ENCODE data around the gene RNLS. TPM values are rescaled to one million over a fixed set of nuclear protein-coding genes. Genes with fewer than 3 reads are reported as not detected.

RNLS gene
- total and polyA plus RNA-seq, 4 donors = 5.8 to 11.6 (median 7.9) TPM

GRCh38 chr10:88374392-88375175 is 208.5 kb downstream of the RNLS start:
- no peak overlapping the region for H3K9ac ChIP-seq (ENCODE audit: insufficient read depth in 1 of 2, low read length in 2 of 2)
- 99% methylated on average over 4 of the region's 4 CpGs for WGBS, 2 donors
- no peak for ATAC-seq (ENCODE audit: insufficient read depth, low FRiP score)

GRCh38 chr10:88372881-88373592 is 210.1 kb downstream of the RNLS start:
- no peaks in the 10 kb centered on the region for H3K27me3 ChIP-seq (ENCODE audit: control insufficient read depth in 3 of 3, insufficient read depth in 3 of 3, low read length in 2 of 3)
- H3K27ac ChIP-seq (ENCODE audit: low read depth in 1 of 2, low read length in 1 of 2) = no peak overlapping the region
- H3K4me1 ChIP-seq (ENCODE audit: control insufficient read depth in 5 of 5, insufficient read depth in 5 of 5, low read length in 5 of 5) = peaks cover 0 to 4% (median 0%) of the 10 kb centered on the region in 5 donors
- H3K4me3 ChIP-seq = no peak overlapping the region
- ATAC-seq (ENCODE audit: insufficient read depth, low FRiP score) (no peak), DNase-seq (no peak)
- TF ChIP-seq, protein P1, sequence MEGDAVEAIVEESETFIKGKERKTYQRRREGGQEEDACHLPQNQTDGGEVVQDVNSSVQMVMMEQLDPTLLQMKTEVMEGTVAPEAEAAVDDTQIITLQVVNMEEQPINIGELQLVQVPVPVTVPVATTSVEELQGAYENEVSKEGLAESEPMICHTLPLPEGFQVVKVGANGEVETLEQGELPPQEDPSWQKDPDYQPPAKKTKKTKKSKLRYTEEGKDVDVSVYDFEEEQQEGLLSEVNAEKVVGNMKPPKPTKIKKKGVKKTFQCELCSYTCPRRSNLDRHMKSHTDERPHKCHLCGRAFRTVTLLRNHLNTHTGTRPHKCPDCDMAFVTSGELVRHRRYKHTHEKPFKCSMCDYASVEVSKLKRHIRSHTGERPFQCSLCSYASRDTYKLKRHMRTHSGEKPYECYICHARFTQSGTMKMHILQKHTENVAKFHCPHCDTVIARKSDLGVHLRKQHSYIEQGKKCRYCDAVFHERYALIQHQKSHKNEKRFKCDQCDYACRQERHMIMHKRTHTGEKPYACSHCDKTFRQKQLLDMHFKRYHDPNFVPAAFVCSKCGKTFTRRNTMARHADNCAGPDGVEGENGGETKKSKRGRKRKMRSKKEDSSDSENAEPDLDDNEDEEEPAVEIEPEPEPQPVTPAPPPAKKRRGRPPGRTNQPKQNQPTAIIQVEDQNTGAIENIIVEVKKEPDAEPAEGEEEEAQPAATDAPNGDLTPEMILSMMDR (IDR thresholded peaks at IDR 0.05; ENCODE audit: control extremely low read depth, extremely low read depth) = no peak
- H3K9ac ChIP-seq (ENCODE audit: insufficient read depth in 1 of 2, low read length in 2 of 2) = no peak overlapping the region
- H3K9me3 ChIP-seq (ENCODE audit: control insufficient read depth in 4 of 4, insufficient read depth in 3 of 4, low read length in 3 of 4) = no peaks in the 10 kb centered on the region
- H3K36me3 ChIP-seq (ENCODE audit: control insufficient read depth in 4 of 4, insufficient read depth in 4 of 4, low read length in 4 of 4) = no peaks in the 10 kb centered on the region

More at GRCh38 chr10:88374392-88375175, 208.5 kb downstream of the RNLS start:
- TF ChIP-seq, protein P1 (IDR thresholded peaks at IDR 0.05; ENCODE audit: control extremely low read depth, extremely low read depth) = no peak
- Histone ChIP-seq H3K27me3 (ENCODE audit: control insufficient read depth in 3 of 3, insufficient read depth in 3 of 3, low read length in 2 of 3) (no peaks in the 10 kb centered on the region), H3K36me3 (ENCODE audit: control insufficient read depth in 4 of 4, insufficient read depth in 4 of 4, low read length in 4 of 4) (no peaks in the 10 kb centered on the region), H3K4me1 (ENCODE audit: control insufficient read depth in 5 of 5, insufficient read depth in 5 of 5, low read length in 5 of 5) (peaks cover 0 to 4% (median 0%) of the 10 kb centered on the region in 5 donors), H3K27ac (ENCODE audit: low read depth in 1 of 2, low read length in 1 of 2) (no peak overlapping the region), H3K9me3 (ENCODE audit: control insufficient read depth in 4 of 4, insufficient read depth in 3 of 4, low read length in 3 of 4) (no peaks in the 10 kb centered on the region), H3K4me3 (no peak overlapping the region)
- no peak for DNase-seq

DNA sequence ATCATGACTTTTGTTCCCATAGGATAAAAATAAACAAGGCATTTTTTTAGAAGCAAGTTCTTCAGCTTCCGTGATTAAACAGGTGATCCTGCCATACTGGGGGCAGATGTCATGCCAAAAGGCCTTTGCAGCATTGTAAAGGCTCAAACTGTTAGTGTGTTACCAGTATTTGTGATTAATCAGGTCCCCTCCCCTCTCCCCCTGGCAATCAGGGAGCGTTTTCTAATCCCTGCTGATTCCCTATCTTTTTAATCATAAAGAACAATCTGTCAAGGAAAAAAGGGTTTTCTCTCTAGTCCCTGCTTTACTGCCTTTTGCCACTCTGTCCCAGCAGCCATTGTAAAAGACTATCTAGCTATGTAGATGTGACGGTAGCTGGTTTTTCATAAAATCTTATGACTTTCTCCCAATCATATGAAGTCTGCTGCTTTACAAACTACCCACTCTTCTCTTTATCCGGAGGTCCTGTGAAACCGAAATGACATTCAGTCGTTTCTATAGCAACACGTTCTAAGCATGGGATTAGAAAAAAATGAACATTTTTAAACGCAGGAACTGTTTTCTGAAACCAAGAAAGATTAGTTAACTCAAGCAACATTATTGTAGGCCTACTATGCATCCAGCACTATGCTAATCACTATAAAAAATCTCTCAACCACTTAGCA is 210.9 kb downstream of the RNLS start:
- no peak overlapping the region for H3K9ac ChIP-seq (ENCODE audit: insufficient read depth in 1 of 2, low read length in 2 of 2)
- DNase-seq (no peak), ATAC-seq (ENCODE audit: insufficient read depth, low FRiP score) (no peak)
- H3K27me3 ChIP-seq (ENCODE audit: control insufficient read depth in 3 of 3, insufficient read depth in 3 of 3, low read length in 2 of 3) = no peaks in the 10 kb centered on the region
- no peaks in the 10 kb centered on the region for H3K9me3 ChIP-seq (ENCODE audit: control insufficient read depth in 4 of 4, insufficient read depth in 3 of 4, low read length in 3 of 4)
- H3K36me3 ChIP-seq (ENCODE audit: control insufficient read depth in 4 of 4, insufficient read depth in 4 of 4, low read length in 4 of 4) = no peaks in the 10 kb centered on the region
- TF ChIP-seq, protein P1 (IDR thresholded peaks at IDR 0.05; ENCODE audit: control extremely low read depth, extremely low read depth) = no peak
- H3K27ac ChIP-seq (ENCODE audit: low read depth in 1 of 2, low read length in 1 of 2) = no peak overlapping the region
- WGBS, 2 donors = 81 to 92% methylated on average over 8 of the region's 8 CpGs
- H3K4me1 ChIP-seq (ENCODE audit: control insufficient read depth in 5 of 5, insufficient read depth in 5 of 5, low read length in 5 of 5) = peaks cover 0 to 4% (median 0%) of the 10 kb centered on the region in 5 donors
- no peak overlapping the region for H3K4me3 ChIP-seq

Data from lung (tissue), 12 donors.